Measurements from ENCODE around the gene CDKN1C. TPM values are rescaled to one million over a fixed set of nuclear protein-coding genes. Genes with fewer than 3 reads are reported as not detected.

Gene CDKN1C
- polyA plus RNA-seq, 1 of the 3 experiments (the other 2 are of a cell fraction) = 1.6 TPM

- TF ChIP-seq FOSL2 (IDR thresholded peaks at IDR 0.05; ENCODE audit: borderline replicate concordance, low read depth) = no peak
- Histone ChIP-seq H3K4me2 (no peak overlapping the region), H3K27ac (ENCODE audit: low read depth in 2 of 2, low read length in 1 of 2) (no peak overlapping the region), H2AFZ (ENCODE audit: low read depth) (no peak overlapping the region), H3K27me3 (ENCODE audit: insufficient read depth) (no peaks in the 10 kb centered on the region), H3K79me2 (ENCODE audit: insufficient read depth) (no peaks in the 10 kb centered on the region), H3K4me3 (ENCODE audit: low read depth in 2 of 2, low read length in 1 of 2) (no peak overlapping the region), H4K20me1 (ENCODE audit: insufficient read depth) (no peaks in the 10 kb centered on the region), H3K9me2 (no peaks in the 10 kb centered on the region), H3K9ac (no peak overlapping the region), H3K9me3 (no peaks in the 10 kb centered on the region), H3F3A (replicated peaks; ENCODE audit: insufficient read depth) (peaks cover 7% of the 10 kb centered on the region), H3K4me1 (ENCODE audit: control insufficient read depth in 1 of 2, insufficient read depth in 2 of 2, low read depth in 1 of 2, low read length in 1 of 2) (peaks cover 8 to 17% of the 10 kb centered on the region in 2 experiments; a peak in 3 of 4 replicates), H3K36me3 (replicated peaks in 1 of 2; ENCODE audit: control insufficient read depth in 1 of 2, insufficient read depth in 2 of 2, low read length in 1 of 2) (no peaks in the 10 kb centered on the region)
- ChIA-PET POLR2A (interaction anchor here (0.6 kb wide), 1 partner anchor 125 kb away, joined by 3 read pairs; no protein-coding TSS in a partner anchor), CTCF (interaction anchor here (0.8 to 7.6 kb wide), 7 partner anchors 8 to 484 kb away, joined by 3 to 66 read pairs (median 3); partner anchors contain the start of gene PHLDA2)
- 76% methylated on average over 9 of the region's 21 CpGs for WGBS (ENCODE audit: low lambda C conversion rate)
- no peak for DNase-seq
Observed at GRCh38 chr11:2904153-2905052, 18.8 kb upstream of the CDKN1C start.

DNA sequence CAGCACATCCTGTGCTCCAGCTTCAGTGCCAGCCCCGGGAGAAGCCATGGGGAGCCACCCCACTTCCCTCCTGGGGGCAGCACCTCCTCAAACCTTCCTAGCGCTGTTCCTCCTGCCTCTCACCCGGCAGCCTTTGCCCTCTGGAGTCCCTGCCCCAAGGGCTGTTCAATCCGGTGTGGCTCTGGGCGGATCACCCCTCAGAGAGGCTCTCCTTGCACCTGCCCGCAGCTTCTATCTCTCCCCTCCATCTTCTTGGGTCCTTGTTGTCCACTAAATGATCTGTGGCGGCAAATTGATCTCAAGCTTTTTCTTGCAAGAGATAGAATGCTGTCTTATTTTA lies 18.1 kb upstream of the CDKN1C start:
- H2AFZ ChIP-seq (ENCODE audit: low read depth) = no peak overlapping the region

DNA sequence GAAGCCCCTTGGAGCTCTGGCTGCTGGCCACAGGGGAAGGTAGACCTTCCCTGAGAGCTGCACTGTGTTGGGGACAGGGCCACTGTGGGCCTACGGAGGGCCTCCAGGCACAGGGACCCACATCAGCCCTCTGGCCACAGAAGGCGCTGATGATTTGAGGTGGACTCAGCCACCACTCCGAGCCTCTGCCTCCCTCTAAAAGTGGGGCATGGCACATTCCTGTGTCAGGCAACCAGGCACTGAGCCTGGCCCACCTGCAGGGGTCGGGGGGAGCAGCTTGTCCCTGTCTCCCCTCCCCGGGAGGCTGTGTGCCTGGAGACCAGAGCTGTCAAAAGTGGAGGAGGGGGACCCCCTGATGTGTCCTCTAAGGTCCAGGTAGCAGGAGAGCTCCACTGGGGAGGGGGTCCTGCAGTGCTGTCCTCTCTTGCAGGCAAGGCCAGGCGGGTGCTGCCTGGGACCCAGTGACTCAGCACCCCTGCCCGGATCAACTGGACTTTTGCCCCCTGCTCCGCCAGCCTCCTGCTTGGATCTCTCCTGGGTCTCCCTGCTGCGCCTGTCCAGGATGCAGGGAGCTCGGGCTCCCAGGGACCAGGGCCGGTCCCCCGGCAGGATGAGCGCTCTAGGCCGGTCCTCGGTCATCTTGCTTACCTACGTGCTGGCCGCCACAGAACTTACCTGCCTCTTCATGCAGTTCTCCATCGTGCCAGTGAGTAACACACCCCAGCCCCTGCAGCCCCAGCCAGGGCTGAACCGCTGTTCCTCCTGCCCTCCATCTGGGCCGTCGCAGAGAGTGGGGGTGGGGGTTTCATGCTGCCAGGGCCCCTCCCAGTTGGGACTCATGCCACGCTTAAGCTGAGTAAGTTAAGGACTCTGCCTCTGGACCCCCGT lies 17.5 kb upstream of the CDKN1C start:
- DNase-seq = no peak
- WGBS (ENCODE audit: low lambda C conversion rate) = 77% methylated on average over 11 of the region's 23 CpGs
- ChIA-PET POLR2A (interaction anchor here (0.9 kb wide), 1 partner anchor 18 kb away, joined by 3 read pairs; the partner anchor contains the start of gene CDKN1C), CTCF (interaction anchor here (0.6 to 7.6 kb wide), 8 partner anchors 9 to 598 kb away, joined by 3 to 66 read pairs (median 5); partner anchors contain the start of gene PHLDA2)
- H3K27ac ChIP-seq (ENCODE audit: low read depth in 2 of 2, low read length in 1 of 2) = no peak overlapping the region; a peak in 1 of 4 replicates
- H3K36me3 ChIP-seq (replicated peaks in 1 of 2; ENCODE audit: control insufficient read depth in 1 of 2, insufficient read depth in 2 of 2, low read length in 1 of 2) = no peaks in the 10 kb centered on the region
- H3K4me3 ChIP-seq (ENCODE audit: low read depth in 2 of 2, low read length in 1 of 2) = peak overlapping the region; percentile 78 to 80
- H3K79me2 ChIP-seq (ENCODE audit: insufficient read depth) = no peaks in the 10 kb centered on the region
- no peaks in the 10 kb centered on the region for H3K9me2 ChIP-seq
- H3K27me3 ChIP-seq (ENCODE audit: insufficient read depth) = no peaks in the 10 kb centered on the region
- peaks cover 17 to 21% of the 10 kb centered on the region in 2 experiments; a peak in 3 of 4 replicates for H3K4me1 ChIP-seq (ENCODE audit: control insufficient read depth in 1 of 2, insufficient read depth in 2 of 2, low read depth in 1 of 2, low read length in 1 of 2)
- H4K20me1 ChIP-seq (ENCODE audit: insufficient read depth) = no peaks in the 10 kb centered on the region
- H3K9ac ChIP-seq = peak overlapping the region; percentile 73; the same call in 1 of the 2 replicates
- peak overlapping the region; percentile 98 for H3K4me2 ChIP-seq
- peak overlapping the region; percentile 22; the same call in 1 of the 2 replicates for H2AFZ ChIP-seq (ENCODE audit: low read depth)
- peaks cover 7% of the 10 kb centered on the region for H3F3A ChIP-seq (replicated peaks; ENCODE audit: insufficient read depth)
- no peaks in the 10 kb centered on the region for H3K9me3 ChIP-seq
- no peak for TF ChIP-seq SIN3A (IDR thresholded peaks at IDR 0.05; ENCODE audit: borderline replicate concordance, low read depth, low read length)
- TF ChIP-seq, protein P1, sequence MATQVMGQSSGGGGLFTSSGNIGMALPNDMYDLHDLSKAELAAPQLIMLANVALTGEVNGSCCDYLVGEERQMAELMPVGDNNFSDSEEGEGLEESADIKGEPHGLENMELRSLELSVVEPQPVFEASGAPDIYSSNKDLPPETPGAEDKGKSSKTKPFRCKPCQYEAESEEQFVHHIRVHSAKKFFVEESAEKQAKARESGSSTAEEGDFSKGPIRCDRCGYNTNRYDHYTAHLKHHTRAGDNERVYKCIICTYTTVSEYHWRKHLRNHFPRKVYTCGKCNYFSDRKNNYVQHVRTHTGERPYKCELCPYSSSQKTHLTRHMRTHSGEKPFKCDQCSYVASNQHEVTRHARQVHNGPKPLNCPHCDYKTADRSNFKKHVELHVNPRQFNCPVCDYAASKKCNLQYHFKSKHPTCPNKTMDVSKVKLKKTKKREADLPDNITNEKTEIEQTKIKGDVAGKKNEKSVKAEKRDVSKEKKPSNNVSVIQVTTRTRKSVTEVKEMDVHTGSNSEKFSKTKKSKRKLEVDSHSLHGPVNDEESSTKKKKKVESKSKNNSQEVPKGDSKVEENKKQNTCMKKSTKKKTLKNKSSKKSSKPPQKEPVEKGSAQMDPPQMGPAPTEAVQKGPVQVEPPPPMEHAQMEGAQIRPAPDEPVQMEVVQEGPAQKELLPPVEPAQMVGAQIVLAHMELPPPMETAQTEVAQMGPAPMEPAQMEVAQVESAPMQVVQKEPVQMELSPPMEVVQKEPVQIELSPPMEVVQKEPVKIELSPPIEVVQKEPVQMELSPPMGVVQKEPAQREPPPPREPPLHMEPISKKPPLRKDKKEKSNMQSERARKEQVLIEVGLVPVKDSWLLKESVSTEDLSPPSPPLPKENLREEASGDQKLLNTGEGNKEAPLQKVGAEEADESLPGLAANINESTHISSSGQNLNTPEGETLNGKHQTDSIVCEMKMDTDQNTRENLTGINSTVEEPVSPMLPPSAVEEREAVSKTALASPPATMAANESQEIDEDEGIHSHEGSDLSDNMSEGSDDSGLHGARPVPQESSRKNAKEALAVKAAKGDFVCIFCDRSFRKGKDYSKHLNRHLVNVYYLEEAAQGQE (IDR thresholded peaks at IDR 0.05; ENCODE audit: low read depth, low read length) = no peak
- TF ChIP-seq FOXJ3 (CRISPR knock-in tag; IDR thresholded peaks at IDR 0.05) = no peak
- no peak for TF ChIP-seq MAX (IDR thresholded peaks at IDR 0.05; ENCODE audit: low read depth)
- TF ChIP-seq EZH2phosphoT487 (IDR thresholded peaks at IDR 0.05; ENCODE audit: borderline replicate concordance, low read depth) = no peak
- TF ChIP-seq RFX5 (IDR thresholded peaks at IDR 0.05; ENCODE audit: low read length) = no peak
- TF ChIP-seq NRF1 (IDR thresholded peaks at IDR 0.05; ENCODE audit: low read depth, low read length) = no peak
- TF ChIP-seq MEF2A (IDR thresholded peaks at IDR 0.05; ENCODE audit: borderline replicate concordance, low read depth) = no peak
- TF ChIP-seq TAF1 (IDR thresholded peaks at IDR 0.05; ENCODE audit: borderline replicate concordance, low read depth, low read length) = no peak
- TF ChIP-seq EP300 (IDR thresholded peaks at IDR 0.05; ENCODE audit: borderline replicate concordance in 1 of 2, low read depth in 1 of 2, low read length in 1 of 2) = no peak
- no peak for TF ChIP-seq RCOR1 (IDR thresholded peaks at IDR 0.05; ENCODE audit: low read length)

More for the DNA sequence above, 18.1 kb upstream of the CDKN1C start:
- peaks cover 7% of the 10 kb centered on the region for H3F3A ChIP-seq (replicated peaks; ENCODE audit: insufficient read depth)
- no peaks in the 10 kb centered on the region for H3K9me2 ChIP-seq
- no peaks in the 10 kb centered on the region for H3K27me3 ChIP-seq (ENCODE audit: insufficient read depth)
- WGBS (ENCODE audit: low lambda C conversion rate) = 87% methylated on average over 5 of the region's 7 CpGs
- H3K36me3 ChIP-seq (replicated peaks in 1 of 2; ENCODE audit: control insufficient read depth in 1 of 2, insufficient read depth in 2 of 2, low read length in 1 of 2) = no peaks in the 10 kb centered on the region
- peak overlapping the region; percentile 98 for H3K4me2 ChIP-seq
- H3K4me3 ChIP-seq (ENCODE audit: low read depth in 2 of 2, low read length in 1 of 2) = no peak overlapping the region
- no peaks in the 10 kb centered on the region for H3K9me3 ChIP-seq
- H3K27ac ChIP-seq (ENCODE audit: low read depth in 2 of 2, low read length in 1 of 2) = no peak overlapping the region
- ChIA-PET CTCF (interaction anchor here (0.6 to 7.6 kb wide), 7 partner anchors 9 to 483 kb away, joined by 3 to 66 read pairs (median 5); partner anchors contain the start of gene PHLDA2), POLR2A (interaction anchor here (0.9 kb wide), 1 partner anchor 18 kb away, joined by 3 read pairs; the partner anchor contains the start of gene CDKN1C)
- no peak for DNase-seq
- no peak overlapping the region for H3K9ac ChIP-seq
- peaks cover 15 to 17% of the 10 kb centered on the region in 2 experiments; a peak in 3 of 4 replicates for H3K4me1 ChIP-seq (ENCODE audit: control insufficient read depth in 1 of 2, insufficient read depth in 2 of 2, low read depth in 1 of 2, low read length in 1 of 2)
- H4K20me1 ChIP-seq (ENCODE audit: insufficient read depth) = no peaks in the 10 kb centered on the region
- H3K79me2 ChIP-seq (ENCODE audit: insufficient read depth) = no peaks in the 10 kb centered on the region
- no peak for TF ChIP-seq RCOR1 (IDR thresholded peaks at IDR 0.05; ENCODE audit: low read length)
- TF ChIP-seq RFX5 (IDR thresholded peaks at IDR 0.05; ENCODE audit: low read length) = no peak
- no peak for TF ChIP-seq TCF12 (IDR thresholded peaks at IDR 0.05)
- no peak for TF ChIP-seq JUND (IDR thresholded peaks at IDR 0.05)

Data from SK-N-SH (cell line).